ENCODE results near the gene FAM13A.

GRCh38 chr4:88732714-88733368 lies 324.1 kb downstream of the FAM13A start:
- TF ChIP-seq POLR2A (IDR thresholded peaks at IDR 0.05), result no peak
- no peak for TF ChIP-seq CTCF (IDR thresholded peaks at IDR 0.05 in 8 of 11, conservative IDR thresholded peaks at IDR 0.05 in 3 of 11)
- no peak for TF ChIP-seq POLR2AphosphoS5 (IDR thresholded peaks at IDR 0.05)
